Measurements from ENCODE around the gene FTO.

Gene FTO

DNA sequence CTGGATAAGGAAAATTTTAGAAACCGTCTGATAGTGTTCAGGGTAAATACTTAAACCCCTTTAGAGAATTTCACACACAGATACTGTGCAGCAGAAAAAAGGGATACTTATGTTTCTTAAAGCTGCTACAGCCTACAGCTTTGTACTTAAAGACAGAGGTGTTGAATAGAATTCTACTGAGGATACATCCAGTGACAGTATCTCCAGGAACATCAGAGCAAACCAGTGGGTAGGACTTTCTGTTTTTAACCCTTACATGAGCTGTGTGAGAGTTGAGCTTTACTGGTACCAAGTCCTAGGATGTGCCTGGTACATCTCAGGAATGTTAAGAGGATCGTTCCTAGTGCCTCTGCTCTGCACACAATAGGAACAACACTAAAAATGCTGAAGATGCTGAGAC is 191.5 kb downstream of the FTO start:
- DNase-seq, result no peak

GRCh38 chr16:53895851-53896250 is 191.9 kb downstream of the FTO start:
- no peak for DNase-seq

GRCh38 chr16:53896722-53897121 is 192.8 kb downstream of the FTO start:
- DNase-seq, result no peak

GRCh38 chr16:53898993-53899392 is 195.0 kb downstream of the FTO start:
- DNase-seq, result no peak

DNA sequence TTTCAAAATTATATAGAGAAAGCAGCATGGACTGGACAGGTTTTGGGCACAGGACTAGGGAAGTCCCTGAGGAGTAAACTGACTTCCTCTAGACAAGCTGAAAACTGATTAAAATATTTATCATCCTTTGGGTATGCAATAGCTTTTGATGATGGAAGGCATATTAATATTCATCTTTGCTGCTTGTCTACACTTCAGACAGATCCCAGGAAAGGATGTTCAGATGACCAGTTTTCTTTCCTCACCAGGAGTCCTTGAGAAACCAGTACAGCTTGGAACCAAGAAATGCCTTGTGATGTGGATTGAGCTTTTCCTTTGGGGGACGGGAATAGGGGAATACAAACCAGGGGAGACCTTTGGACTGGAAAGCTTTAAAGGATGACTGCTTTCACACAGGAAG is 195.5 kb downstream of the FTO start:
- DNase-seq, result no peak

- no peak for DNase-seq
Observed at GRCh38 chr16:53900667-53901066, 196.7 kb downstream of the FTO start.

- no peak for DNase-seq
Observed at GRCh38 chr16:53901408-53901807, 197.5 kb downstream of the FTO start.

DNA sequence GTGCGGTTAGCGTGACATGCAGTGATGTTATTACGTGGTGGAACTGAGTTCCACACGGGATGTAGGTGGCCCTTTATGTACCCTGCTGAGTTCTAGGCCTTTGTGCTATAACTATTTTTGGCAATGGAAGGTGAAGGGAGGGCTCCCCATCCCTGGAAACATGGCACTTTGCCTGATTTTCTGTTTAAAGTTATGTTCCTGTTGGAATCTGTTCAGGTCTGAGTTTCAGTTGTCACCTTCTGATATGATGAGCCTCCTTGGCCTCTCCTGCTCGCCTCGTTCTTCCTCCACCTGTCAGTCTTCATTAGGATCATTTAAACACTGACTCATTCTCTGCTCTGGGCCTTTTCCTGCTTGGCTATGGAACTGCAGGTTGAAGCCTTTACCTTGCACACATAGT is 200.6 kb downstream of the FTO start:
- no peak for DNase-seq

GRCh38 chr16:53905028-53905427 is 201.1 kb downstream of the FTO start:
- DNase-seq, result no peak

DNA sequence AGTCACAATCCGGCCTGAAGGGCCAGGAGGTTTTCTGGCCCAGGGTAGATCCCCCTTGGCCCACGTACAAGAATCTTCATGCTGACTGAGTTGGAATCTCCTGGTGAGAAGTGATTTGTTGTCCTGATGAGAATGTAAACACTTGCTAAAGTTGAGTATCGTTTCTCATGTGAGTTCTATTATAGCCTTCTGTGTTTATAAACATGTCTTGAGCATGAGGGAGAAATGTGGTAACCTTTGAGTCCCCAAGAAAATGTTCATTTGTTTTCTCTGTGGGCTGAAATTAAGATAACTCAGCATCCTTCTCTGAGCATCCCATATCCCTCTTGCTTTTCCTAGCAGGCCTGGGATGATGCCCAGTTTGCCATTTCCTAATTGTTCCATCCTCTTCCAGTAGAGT is 204.8 kb downstream of the FTO start:
- no peak for DNase-seq

DNA sequence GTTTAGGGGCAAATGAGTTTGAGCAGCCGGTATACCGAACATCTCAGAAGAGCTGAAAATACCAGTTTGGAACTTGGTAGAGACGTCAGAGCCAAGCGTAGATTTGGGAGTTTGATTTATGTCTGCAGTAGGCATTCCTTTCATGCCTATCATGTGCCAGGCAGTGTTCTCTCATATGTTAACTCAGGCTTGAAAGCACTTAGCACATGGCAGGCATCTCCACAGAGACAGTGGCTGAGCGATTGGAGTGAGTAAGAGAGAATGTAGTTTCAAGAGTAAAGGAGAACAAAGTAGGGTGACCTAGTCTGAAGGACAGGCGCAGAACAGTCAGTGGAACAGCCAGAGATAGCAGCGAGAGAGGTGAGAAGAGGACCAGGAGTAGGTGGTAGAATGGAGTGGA is 207.0 kb downstream of the FTO start:
- DNase-seq, result no peak

GRCh38 chr16:53911513-53911912 is 207.6 kb downstream of the FTO start:
- no peak for DNase-seq

GRCh38 chr16:53912155-53912554 is 208.2 kb downstream of the FTO start:
- no peak for DNase-seq

DNA sequence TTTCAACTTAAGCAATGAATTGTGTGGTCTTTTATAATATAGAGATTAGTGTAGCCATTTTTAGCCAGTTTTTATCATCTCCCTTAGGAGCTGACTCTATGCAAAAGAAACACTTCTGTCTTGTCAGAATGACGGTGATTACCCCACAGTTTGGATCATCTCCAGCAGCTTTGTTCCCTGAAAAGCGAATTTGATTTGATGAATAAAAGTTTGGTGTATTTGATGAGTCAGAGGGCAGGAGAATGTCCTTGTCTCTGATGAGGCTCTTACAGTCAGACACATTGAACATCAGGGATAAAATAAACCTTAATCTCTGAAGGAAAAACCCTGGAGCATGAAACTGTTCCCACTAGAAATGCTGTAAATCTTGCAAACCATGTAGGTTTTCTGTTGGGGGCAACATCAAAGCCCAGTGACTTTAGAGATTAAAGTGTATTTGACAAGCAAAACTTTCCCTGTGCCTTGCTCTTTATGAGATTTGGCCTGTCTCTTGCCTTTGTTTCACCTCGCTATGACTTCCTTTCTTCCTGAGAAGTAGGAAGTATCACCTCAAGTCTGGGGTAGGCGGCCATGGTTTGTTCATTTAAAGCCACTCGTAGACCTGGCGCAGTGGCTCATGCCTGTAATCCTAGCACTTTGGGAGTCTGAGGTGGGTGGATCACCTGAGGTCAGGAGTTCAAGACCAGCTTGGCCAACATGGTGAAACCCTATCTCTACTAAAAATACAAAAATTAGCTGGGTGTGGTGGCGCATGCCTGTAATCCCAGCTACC is 209.3 kb downstream of the FTO start:
- DNase-seq, result peak in 5 of 51 donors; percentile 4 to 22 (median 11)

DNA sequence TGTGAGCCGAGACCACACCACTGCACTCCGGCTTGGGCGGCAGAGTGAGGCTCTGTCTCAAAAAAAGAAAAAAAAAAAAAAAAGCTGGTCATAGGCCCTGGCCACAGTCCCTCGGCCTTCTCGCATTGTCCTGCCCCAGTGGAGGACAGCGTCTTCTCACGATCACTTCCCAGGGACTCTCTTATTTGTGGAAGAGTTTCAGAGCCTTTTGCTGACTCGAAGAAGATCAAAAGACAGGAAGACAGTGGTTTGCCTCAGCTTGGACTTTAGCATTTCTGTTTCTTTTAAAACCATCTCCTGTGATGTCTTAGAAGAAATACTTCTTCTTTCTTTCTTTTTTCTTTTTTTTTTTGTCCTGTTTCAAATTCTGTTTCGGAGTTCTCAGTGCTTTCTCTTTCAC is 210.0 kb downstream of the FTO start:
- DNase-seq, result peak in 11 of 51 donors; percentile 3 to 24 (median 9)

- no peak for DNase-seq
Observed at GRCh38 chr16:53914736-53915135, 210.8 kb downstream of the FTO start.

- no peak for DNase-seq
Observed at GRCh38 chr16:53915452-53916160, 211.7 kb downstream of the FTO start.

DNA sequence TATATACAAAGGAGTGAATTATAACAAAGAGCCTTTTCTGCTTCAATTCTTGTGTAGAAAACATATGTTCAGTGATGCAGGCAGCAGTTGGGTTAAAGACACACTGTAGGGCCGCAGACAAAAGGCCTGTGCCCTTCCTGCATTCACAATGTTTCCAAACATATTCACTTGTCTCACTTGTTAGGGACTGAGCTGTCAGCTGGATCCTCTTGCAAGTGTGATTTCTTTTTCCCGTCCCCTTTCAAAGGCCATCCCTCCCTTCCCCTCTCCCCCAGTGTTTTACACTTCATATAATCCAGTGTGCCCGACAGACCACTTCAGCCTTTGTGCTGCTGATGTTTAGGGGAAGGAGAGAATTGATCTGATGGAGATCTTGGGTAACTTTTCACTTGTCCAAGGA is 217.0 kb downstream of the FTO start:
- DNase-seq, result no peak

DNA sequence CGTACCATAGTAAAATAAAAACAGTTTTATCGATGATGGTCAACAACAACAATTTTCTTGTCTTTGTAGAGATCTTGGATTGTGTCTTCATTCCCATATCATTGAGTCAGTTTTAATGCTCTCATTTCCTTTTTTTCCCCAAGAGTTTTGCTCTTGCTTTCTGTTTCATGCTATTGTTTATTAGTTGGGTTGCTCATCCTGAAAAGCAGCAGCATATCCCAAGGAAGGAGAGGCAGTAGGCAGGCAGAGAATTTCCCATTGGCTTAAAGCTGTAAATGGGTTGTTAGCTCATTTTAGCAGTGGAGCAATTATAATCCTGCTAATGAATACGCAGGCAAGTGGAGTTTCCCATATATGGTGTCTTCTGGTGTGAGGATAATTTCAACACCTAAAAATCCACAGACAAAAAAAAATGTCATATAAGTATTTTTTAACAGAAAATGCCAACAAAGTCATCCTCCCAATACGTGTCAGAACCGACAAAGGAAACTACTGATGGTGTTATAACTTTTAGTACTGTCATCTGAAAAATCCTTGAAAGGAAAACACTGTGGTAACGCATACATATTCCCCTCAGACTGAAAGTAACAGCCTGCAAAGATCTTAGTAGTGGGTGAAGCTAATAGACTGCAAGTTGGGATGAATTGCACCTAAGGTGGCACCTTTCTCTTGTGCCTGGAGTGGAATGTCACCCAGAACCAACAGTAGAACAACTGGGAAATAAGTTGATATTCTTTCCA is 218.3 kb downstream of the FTO start:
- DNase-seq, result no peak

DNA sequence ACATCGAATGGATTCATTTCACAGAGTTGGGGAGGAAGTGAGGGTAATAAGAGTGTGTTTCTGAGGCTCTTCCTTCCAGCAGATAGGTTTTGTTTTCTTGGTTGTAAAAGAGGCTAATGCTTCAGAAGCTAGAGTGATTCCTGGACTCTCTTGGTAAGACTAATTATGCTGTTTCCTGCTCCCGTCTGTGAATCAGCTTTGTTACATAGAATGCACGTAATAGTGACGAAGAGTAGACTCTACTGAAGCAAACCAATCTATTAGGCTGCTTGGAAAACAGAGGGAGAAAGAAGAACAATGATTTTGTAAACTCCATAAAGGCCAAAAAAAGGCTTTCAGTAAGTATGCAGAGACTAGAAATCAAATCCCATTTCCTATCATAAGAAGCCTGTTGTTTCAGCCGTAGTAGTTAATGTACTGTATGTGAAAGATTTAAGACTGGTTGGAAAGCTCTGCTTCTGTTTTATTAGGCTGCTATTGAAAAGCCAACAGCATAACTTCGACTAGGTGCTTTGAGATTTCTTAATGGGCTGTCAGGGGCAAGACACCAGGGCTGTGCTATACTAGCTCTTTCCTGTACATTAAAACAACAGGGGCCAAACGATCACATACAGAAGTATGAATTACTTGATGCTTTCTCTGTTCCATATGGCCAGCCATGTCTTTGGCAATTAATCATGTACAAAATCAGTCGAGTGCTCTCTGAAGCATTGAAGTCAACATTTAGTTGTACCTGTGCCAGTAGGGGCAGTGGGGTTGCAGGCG is 219.0 kb downstream of the FTO start:
- no peak for DNase-seq

GRCh38 chr16:53924331-53925106 is 220.6 kb downstream of the FTO start:
- DNase-seq, result no peak

Measured in hypothalamus (tissue), 51 donors.